Body of pancreas (tissue), 4 donors: ENCODE measurements around the gene DHX34. TPM values are rescaled to one million over a fixed set of nuclear protein-coding genes. Genes with fewer than 3 reads are reported as not detected.

Experiments used
- ATAC-seq: fragments of 150-250 bp; one replicate; pipeline ENCODE4 v1.9.1; 2016
- DNase-seq, 4 donors: peaks; one replicate each; pipeline ENCODE4 v3.0.0-alpha.2; 2019
- H3K27ac ChIP-seq, 4 donors: fragments of 200-600 bp; sonication (generic); 1 replicate in 3 of 4; 2 replicates in 1 of 4; pipeline versions ENCODE4 v1.5.1 to v1.6.1; 2016 to 2019; ENCODE audit warnings: mild to moderate bottlenecking in 1 of 4, mixed read lengths in 1 of 4, moderate library complexity in 1 of 4
- H3K27me3 ChIP-seq, 2 donors: fragments of 200-600 bp; sonication (generic); one replicate each; pipeline ENCODE4 v1.6.0; 2016; ENCODE audit warnings: mild to moderate bottlenecking in 1 of 2
- H3K36me3 ChIP-seq, 2 donors: fragments of 200-600 bp; sonication (generic); replicated peaks in 1 of 2; 2 replicates each; pipeline ENCODE4 v1.5.1; 2016; ENCODE audit warnings: low read depth in 2 of 2; ENCODE audit not compliant: insufficient read depth in 1 of 2
- H3K4me1 ChIP-seq: fragments of 200-600 bp; sonication (generic); one replicate; pipeline ENCODE4 v1.6.0; 2016
- H3K4me3 ChIP-seq, 2 donors: fragments of 200-600 bp; sonication (generic); 1 replicate in 1 of 2; 2 replicates in 1 of 2; pipeline ENCODE4 v1.5.1; 2016 to 2019
- H3K9me3 ChIP-seq, 3 donors: fragments of 200-600 bp; sonication (generic); 1 replicate in 2 of 3; 2 replicates in 1 of 3; pipeline ENCODE4 v1.5.1; 2016
- CTCF ChIP-seq, 7 experiments: fragments of 450-650 bp in 4 of 7; fragments of 200-600 bp in 3 of 7; sonication (generic) in 3 of 7; IDR thresholded peaks; one replicate each; pipeline ENCODE4 v1.5.1; 2016 to 2019; ENCODE audit warnings: antibody characterized with exemption in 7 of 7
- POLR2A ChIP-seq, 3 donors: fragments of 450-650 bp; IDR thresholded peaks; one replicate each; pipeline ENCODE4 v1.6.1; 2016; ENCODE audit warnings: antibody characterized with exemption in 3 of 3, mild to moderate bottlenecking in 2 of 3
- WGBS, 2 donors: methylation state at CpG; one replicate each; pipeline ENCODE4 v1.1.5; 2017; 5-methylcytosine and 5-hydroxymethylcytosine counted together
- intact Hi-C: fragments of 100-400 bp; cut with DNase I; formaldehyde crosslinking; loops from one replicate; pipeline ENCODE4 v1.15.1; 2023
- total RNA-seq, 2 donors: library from RNA; depleted of rRNA; stranded (reverse); fragments of >200 nt; gene quantifications; one replicate each; pipeline ENCODE4 v1.1.0, GENCODE V29; 2016

The DHX34 gene
- total RNA-seq, 2 donors from 2014 or later: 16.1 to 50.4 TPM

GRCh38 chr19:47370045-47370611 is 21.0 kb downstream of the DHX34 start:
- Histone ChIP-seq H3K27ac (no peak overlapping the region), H3K36me3 (peaks cover 15 to 32% of the 10 kb centered on the region in 2 donors)
- intact Hi-C loops: no loop called here

GRCh38 chr19:47371261-47371660 is 22.1 kb downstream of the DHX34 start:
- TF ChIP-seq CTCF (IDR thresholded peaks at IDR 0.05) (no peak), POLR2A (IDR thresholded peaks at IDR 0.05) (no peak)
- 81 to 98% methylated on average over 5 to 7 of the region's 9 CpGs for WGBS, 2 donors
- Histone ChIP-seq H3K4me1 (no peaks in the 10 kb centered on the region), H3K4me3 (no peak overlapping the region), H3K36me3 (peaks cover 19 to 41% of the 10 kb centered on the region in 2 donors), H3K27me3 (no peaks in the 10 kb centered on the region), H3K27ac (no peak overlapping the region), H3K9me3 (no peaks in the 10 kb centered on the region)
- ATAC-seq (no peak), DNase-seq (no peak)
- intact Hi-C loops: no loop called here

More at GRCh38 chr19:47370045-47370611, 21.0 kb downstream of the DHX34 start:
- 64 to 97% methylated on average over 8 to 10 of the region's 10 CpGs for WGBS, 2 donors
- ATAC-seq (no peak), DNase-seq (peak in 1 of 4 donors; percentile 50)
- TF ChIP-seq POLR2A (IDR thresholded peaks at IDR 0.05) (no peak), CTCF (IDR thresholded peaks at IDR 0.05) (no peak)
- Histone ChIP-seq H3K9me3 (no peaks in the 10 kb centered on the region), H3K4me1 (no peaks in the 10 kb centered on the region), H3K4me3 (no peak overlapping the region), H3K27me3 (no peaks in the 10 kb centered on the region)

GRCh38 chr19:47372603-47373002 is 23.5 kb downstream of the DHX34 start:
- WGBS, 2 donors: 94 to 95% methylated on average over 10 to 22 of the region's 22 CpGs
- DNase-seq: no peak
- no peak overlapping the region for H3K4me3 ChIP-seq
- H3K27ac ChIP-seq: no peak overlapping the region
- intact Hi-C loops: no loop called here
- peaks cover 19 to 50% of the 10 kb centered on the region in 2 donors for H3K36me3 ChIP-seq
- no peaks in the 10 kb centered on the region for H3K27me3 ChIP-seq
- no peak for TF ChIP-seq POLR2A (IDR thresholded peaks at IDR 0.05)
- TF ChIP-seq CTCF (IDR thresholded peaks at IDR 0.05): no peak
- no peaks in the 10 kb centered on the region for H3K4me1 ChIP-seq
- ATAC-seq: no peak
- H3K9me3 ChIP-seq: no peaks in the 10 kb centered on the region

GRCh38 chr19:47373246-47374240 is 24.4 kb downstream of the DHX34 start:
- Histone ChIP-seq H3K27me3 (no peaks in the 10 kb centered on the region), H3K4me1 (no peaks in the 10 kb centered on the region), H3K27ac (no peak overlapping the region), H3K4me3 (no peak overlapping the region), H3K9me3 (no peaks in the 10 kb centered on the region), H3K36me3 (peaks cover 19 to 50% of the 10 kb centered on the region in 2 donors)
- no peak for TF ChIP-seq POLR2A (IDR thresholded peaks at IDR 0.05)
- no peak for TF ChIP-seq CTCF (IDR thresholded peaks at IDR 0.05)
- DNase-seq (no peak), ATAC-seq (no peak)
- intact Hi-C loops: no loop called here
- WGBS, 2 donors: 93 to 94% methylated on average over 24 to 33 of the region's 33 CpGs
